GM12878 (cell line): ENCODE data around the gene SYNPO2L. TPM values are rescaled to one million over a fixed set of nuclear protein-coding genes. Genes with fewer than 3 reads are reported as not detected.

Experiments
- ATAC-seq: fragments of 200-7000 bp; cut with Tn5 transposase; 3 replicates; pipeline ENCODE4 v1.9.1; 2020; ENCODE audit warnings: mild to moderate bottlenecking, moderate library complexity
- BruUV-seq: library from RNA; stranded (reverse); fragments of 400-500 nt; replicated peaks from 2 replicates; lab custom pipeline; 2021; lab: Mats Ljungman, UMichigan
- CTCF ChIA-PET: fragments of 300-600 bp; sonication (Branson Sonifier 250); formaldehyde crosslinking; extraction: SDS; loops from one replicate; lab custom pipeline; 2021; ENCODE audit warnings: inconsistent platforms; lab: Yijun Ruan, JAX
- POLR2A ChIA-PET: fragments of 350-600 bp; formaldehyde crosslinking; extraction: SDS; loops from one replicate; lab custom pipeline; 2021; ENCODE audit warnings: inconsistent platforms; lab: Charles Lee
- RAD21 ChIA-PET: fragments of 300-600 bp; sonication (Branson Sonifier 250); formaldehyde crosslinking; loops from one replicate; lab custom pipeline; 2023; ENCODE audit warnings: antibody characterized with exemption; ENCODE audit not compliant: unreplicated experiment; lab: Charles Lee
- SMC1A ChIA-PET: fragments of 300-600 bp; sonication (Branson Sonifier 250); formaldehyde crosslinking; loops from one replicate; lab custom pipeline; 2023; ENCODE audit not compliant: unreplicated experiment, uncharacterized antibody; lab: Charles Lee
- DNase-seq: peaks from one replicate; pipeline ENCODE4 v3.0.0-alpha.2; 2011; ENCODE audit warnings: low read depth, low spot score
- FAIRE-seq: peaks from 3 replicates; lab custom pipeline; 2011; peaks lifted over from hg19 to GRCh38; lab: Jason Lieb, UNC
- H2AFZ ChIP-seq: 2 replicates; pipeline ENCODE4 v1.6.0; 2011; ENCODE audit warnings: low read depth, low read length, control low read depth; ENCODE audit not compliant: control insufficient read depth
- H3K27ac ChIP-seq: 2 replicates; pipeline ENCODE4 v1.5.1; 2011; ENCODE audit warnings: control low read depth; ENCODE audit not compliant: control insufficient read depth, insufficient read depth
- H3K27me3 ChIP-seq, 2 experiments: replicated peaks in 1 of 2; 2 replicates each; pipeline versions ENCODE4 v1.6.0 to v1.6.1; 2011; ENCODE audit warnings: low read length in 1 of 2; ENCODE audit not compliant: control insufficient read depth in 2 of 2, insufficient read depth in 2 of 2
- H3K36me3 ChIP-seq, 2 experiments: 2 replicates each; pipeline ENCODE4 v1.5.1; 2011; ENCODE audit warnings: low read length in 1 of 2; ENCODE audit not compliant: control insufficient read depth in 2 of 2, insufficient read depth in 2 of 2
- H3K4me1 ChIP-seq: 2 replicates; pipeline ENCODE4 v1.6.1; 2011; ENCODE audit warnings: mild to moderate bottlenecking, low read length, moderate library complexity, mixed read lengths; ENCODE audit not compliant: control insufficient read depth, insufficient read depth
- H3K4me2 ChIP-seq: 2 replicates; pipeline ENCODE4 v1.6.0; 2011; ENCODE audit warnings: control low read depth; ENCODE audit not compliant: control insufficient read depth, insufficient read depth
- H3K4me3 ChIP-seq: fragments of 200-600 bp; sonication (generic); 2 replicates; pipeline ENCODE4 v1.5.1; 2016
- H3K79me2 ChIP-seq: 2 replicates; pipeline ENCODE4 v1.6.0; 2011; ENCODE audit warnings: low read length; ENCODE audit not compliant: control insufficient read depth, insufficient read depth
- H3K9ac ChIP-seq: 2 replicates; pipeline ENCODE4 v1.8.0; 2011; ENCODE audit warnings: low read length, control low read depth, mixed read lengths; ENCODE audit not compliant: control insufficient read depth, insufficient read depth
- H3K9me3 ChIP-seq: replicated peaks from 3 replicates; pipeline ENCODE4 v1.5.1; 2011; ENCODE audit warnings: mild to moderate bottlenecking, low read length; ENCODE audit not compliant: control insufficient read depth, insufficient read depth
- H4K20me1 ChIP-seq: 2 replicates; pipeline ENCODE4 v1.6.0; 2011; ENCODE audit not compliant: control insufficient read depth, insufficient read depth
- CREB1 ChIP-seq: IDR thresholded peaks from 2 replicates; pipeline ENCODE4 v1.6.1; 2012; ENCODE audit warnings: low read depth, mild to moderate bottlenecking, inconsistent platforms
- EP300 ChIP-seq, 2 experiments: fragments of 150-350 bp in 1 of 2; IDR thresholded peaks; 2 replicates each; pipeline ENCODE4 v1.6.1; 2011 to 2012; ENCODE audit warnings: low read depth in 2 of 2, low read length in 2 of 2, borderline replicate concordance in 1 of 2, improper control_type of control experiment in 1 of 2, inconsistent platforms in 1 of 2; ENCODE audit not compliant: control insufficient read depth in 1 of 2
- NRF1 ChIP-seq: conservative IDR thresholded peaks from 2 replicates; pipeline ENCODE4 v1.6.1; 2011; ENCODE audit warnings: mild to moderate bottlenecking, low read depth, low read length, improper control_type of control experiment
- ZNF207 ChIP-seq: fragments of 450-650 bp; IDR thresholded peaks from 2 replicates; pipeline ENCODE4 v1.6.1; 2014; ENCODE audit warnings: antibody characterized with exemption, mild to moderate bottlenecking, borderline replicate concordance
- WGBS: methylation state at CpG from one replicate; pipeline ENCODE4 v1.1.6; 2016; ENCODE audit warnings: low lambda C conversion rate; ENCODE audit not compliant: insufficient replicate concordance, insufficient coverage; ENCODE audit errors: missing lambda C conversion rate; 5-methylcytosine and 5-hydroxymethylcytosine counted together
- in situ Hi-C: fragments of 300-500 bp; cut with MboI; formaldehyde crosslinking; loops from 9 replicates; pipeline ENCODE4 v1.14.3; 2018; ENCODE audit warnings: mixed read lengths
- intact Hi-C: fragments of 100-400 bp; cut with micrococcal nuclease; formaldehyde crosslinking; loops from one replicate; pipeline ENCODE4 v1.14.2; 2022; ENCODE audit not compliant: unreplicated experiment
- polyA plus RNA-seq, 11 experiments: library from polyadenylated mRNA; depleted of rRNA in 4 of 11; unstranded in 6 of 11; stranded (reverse) in 5 of 11; fragments of >200 nt; fragmentation: Nextera tagmentation in 4 of 11; fragmentation: Illumina TruSeq in 1 of 11; extraction: Ambion mirVana in 4 of 11; extraction: Trizol in 1 of 11; gene quantifications; 1 replicate in 1 of 11; 2 replicates in 10 of 11; pipeline versions ENCODE4 v1.2.1 to v1.2.3, GENCODE V29; 2011 to 2016; ENCODE audit warnings: inconsistent platforms in 2 of 11, missing spikeins in 2 of 11, low read depth in 1 of 11
- total RNA-seq, 4 experiments: library from RNA; depleted of rRNA in 3 of 4; stranded (reverse); fragments of >200 nt in 3 of 4; fragmentation: Illumina TruSeq in 1 of 4; extraction: Trizol in 1 of 4; gene quantifications; 2 replicates each; pipeline versions ENCODE4 v1.2.1 to v1.2.3, GENCODE V29; 2013 to 2021

The SYNPO2L gene
- total and polyA plus RNA-seq, 10 of the 15 experiments (the other 5 are each of a cell fraction or from before 2014, with no cell fraction given) = 0.01 to 2.3 (median 0.59) TPM

DNA sequence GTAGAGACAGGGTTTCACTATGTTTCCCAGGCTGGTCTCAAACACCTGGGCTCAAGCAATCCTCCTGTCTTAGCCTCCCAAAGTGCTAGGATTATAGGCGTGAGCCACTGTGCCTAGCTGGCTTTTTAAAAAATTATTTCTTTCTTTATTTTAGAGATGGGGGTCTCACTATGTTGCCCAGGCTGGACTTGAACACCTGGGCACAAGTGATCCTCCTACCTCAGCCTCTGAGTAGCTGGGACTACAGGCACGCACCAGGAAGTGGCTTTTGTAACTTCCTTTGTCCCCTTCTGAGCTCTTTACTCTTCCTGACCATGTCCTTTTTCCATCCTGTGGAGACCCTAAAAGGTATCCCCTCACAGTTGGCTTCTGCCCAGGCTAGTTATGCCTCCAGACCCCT lies 12.5 kb downstream of the SYNPO2L start (continued):
- TF ChIP-seq EP300 (IDR thresholded peaks at IDR 0.05; ENCODE audit: borderline replicate concordance in 1 of 2, control insufficient read depth in 1 of 2, low read depth in 2 of 2, low read length in 2 of 2) = no peak
- TF ChIP-seq, all 136 proteins: peak for 0

DNA sequence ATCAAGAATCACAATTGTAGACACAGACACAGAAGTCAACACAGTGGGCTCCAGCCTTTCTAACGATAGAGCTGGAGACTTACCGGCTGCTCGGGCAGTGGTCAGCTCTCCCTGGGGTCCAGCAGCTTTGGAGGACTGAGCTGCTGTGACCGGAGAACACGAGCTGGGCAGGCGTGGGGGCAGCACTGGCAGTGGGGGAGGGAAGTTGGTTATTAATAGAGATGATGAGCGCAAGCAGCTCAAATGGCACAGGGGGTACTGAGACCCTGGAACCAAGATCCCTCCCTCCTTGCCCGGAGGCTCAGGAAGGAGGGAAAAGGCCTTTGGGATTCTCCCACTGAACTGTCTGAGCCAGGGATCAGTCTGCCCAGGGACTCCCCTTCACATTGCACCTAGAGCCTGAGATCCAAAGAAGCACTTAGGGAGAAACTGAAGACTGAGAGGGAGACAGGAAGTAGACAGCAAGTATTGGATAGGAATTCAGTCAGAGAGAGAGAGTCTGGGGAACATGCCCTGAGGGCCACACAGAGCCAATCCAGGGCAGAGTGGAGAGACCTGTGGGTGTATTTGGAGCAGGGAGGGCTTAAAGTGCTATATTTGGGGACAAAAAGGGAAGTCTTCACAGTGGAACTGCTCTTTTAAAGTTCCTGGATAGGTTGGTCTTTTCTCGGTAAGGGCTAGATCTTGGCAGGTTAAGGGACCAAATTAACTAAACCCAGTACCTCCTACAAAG lies 14.3 kb downstream of the SYNPO2L start, which contains the start of gene MYOZ1:
TSS of gene MYOZ1 (minus strand) at position 147 of the 733 bp plus-strand sequence. CDS start 1,457 bp downstream, outside the sequence.
- BruUV-seq = no TSS peak
- H3K79me2 ChIP-seq = no peaks in the 10 kb centered on the region
- in situ Hi-C loops (loop anchor here (5.0 kb wide), 2 partner anchors 109 to 384 kb away; no protein-coding TSS in a partner anchor), intact Hi-C loops (no loop called here)
- no peak within 1 kb of the TSS for H3K4me2 ChIP-seq
- peaks cover 18% of the 10 kb centered on the region for H3K4me1 ChIP-seq
- RAD21 ChIA-PET = interaction anchor here (0.6 to 5.4 kb wide), 3 partner anchors 24 to 112 kb away, joined by 3 to 96 read pairs (median 3); no protein-coding TSS in a partner anchor
- no peak within 1 kb of the TSS for H3K9ac ChIP-seq
- 66% methylated on average over 9 of the region's 9 CpGs for WGBS
- no peaks in the 10 kb centered on the region for H3K27me3 ChIP-seq
- no peak within 1 kb of the TSS for H3K4me3 ChIP-seq
- H2AFZ ChIP-seq = peak within 1 kb of the TSS; percentile 31; the same call in 1 of the 2 replicates
- CTCF ChIA-PET = interaction anchor here (0.6 to 5.2 kb wide), 4 partner anchors 8 to 113 kb away, joined by 3 to 60 read pairs (median 7); no protein-coding TSS in a partner anchor
- TF ChIP-seq CREB1 = no peak
- FAIRE-seq (no peak), DNase-seq (no peak), ATAC-seq (no peak)
- POLR2A ChIA-PET = no interaction called here
- no peaks in the 10 kb centered on the region for H3K9me3 ChIP-seq
- H4K20me1 ChIP-seq = no peaks in the 10 kb centered on the region
- SMC1A ChIA-PET = interaction anchor here (0.6 to 5.6 kb wide), 4 partner anchors 12 to 1413 kb away, joined by 3 to 134 read pairs (median 3); no protein-coding TSS in a partner anchor
- no peak within 1 kb of the TSS for H3K27ac ChIP-seq
- no peaks in the 10 kb centered on the region for H3K36me3 ChIP-seq

DNA sequence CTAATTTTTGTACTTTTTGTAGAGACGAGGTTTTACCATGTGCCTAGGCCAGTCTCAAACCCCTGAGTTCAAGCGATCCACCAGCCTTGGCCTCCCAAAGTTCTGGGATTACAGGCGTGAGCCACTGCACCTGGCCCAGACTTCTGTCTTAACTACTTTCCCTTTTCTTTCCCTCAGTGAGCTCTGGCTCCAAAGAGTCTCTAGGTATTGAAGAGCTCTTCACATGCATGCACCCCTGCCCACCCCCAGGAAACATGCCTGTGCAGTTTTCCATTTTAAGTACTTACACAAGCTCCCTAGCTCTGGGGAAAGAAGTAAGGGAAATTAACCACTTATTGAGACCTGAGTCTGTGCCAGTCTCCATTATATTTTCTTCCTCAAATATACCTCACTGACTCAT lies 16.5 kb downstream of the SYNPO2L start:
- Histone ChIP-seq H3K4me2 (no peak overlapping the region), H3K9ac (no peak overlapping the region), H3K27ac (no peak overlapping the region), H3K79me2 (no peaks in the 10 kb centered on the region), H3K36me3 (no peaks in the 10 kb centered on the region), H3K27me3 (no peaks in the 10 kb centered on the region), H3K4me1 (peaks cover 11% of the 10 kb centered on the region), H3K9me3 (no peaks in the 10 kb centered on the region), H2AFZ (no peak overlapping the region), H3K4me3 (no peak overlapping the region), H4K20me1 (no peaks in the 10 kb centered on the region)
- BruUV-seq = no TSS peak
- RAD21 ChIA-PET = no interaction called here
- TF ChIP-seq NRF1 (no peak), ZNF207 (no peak)
- in situ Hi-C loops (no loop called here), intact Hi-C loops (no loop called here)
- CTCF ChIA-PET = interaction anchor here (1.0 to 1.1 kb wide), 2 partner anchors 8 to 109 kb away, joined by 3 read pairs; no protein-coding TSS in a partner anchor
- 47% methylated on average over 3 of the region's 3 CpGs for WGBS
- no peak for ATAC-seq
- DNase-seq = no peak
- no peak for FAIRE-seq
- SMC1A ChIA-PET = interaction anchor here (0.6 kb wide), 1 partner anchor 57 kb away, joined by 3 read pairs; no protein-coding TSS in a partner anchor
- POLR2A ChIA-PET = no interaction called here
